Suppressor macrophage (primary cell): ENCODE measurements around the gene MATCAP1.

Experiments
- DNase-seq, 4 experiments: peaks; one replicate each; pipeline ENCODE4 v3.0.0-alpha.2; 2020 to 2022
- total RNA-seq, 17 experiments: gene quantifications; one replicate each; lab custom pipeline; 2026; ENCODE audit warnings: mixed read lengths in 6 of 17, inconsistent platforms in 3 of 17; lab: John Stamatoyannopoulos, UW

The MATCAP1 gene
- 4.8 to 21.4 (median 11.2) reads per million in 17 experiments for total RNA-seq

- peak; percentile 94 to 97 (median 96) for DNase-seq
These were observed at the start of gene MATCAP1 for GRCh38 chr16:67183627-67184452. Gene MATCAP1, minus strand, starts transcription at chr16:67183963. Its CDS starts 3,353 bp downstream, at chr16:67180610.

GRCh38 chr16:67230809-67231660 is 47.3 kb upstream of the MATCAP1 start:
- DNase-seq, result no peak

GRCh38 chr16:67229906-67230808 is 46.4 kb upstream of the MATCAP1 start:
- DNase-seq, result no peak

- DNase-seq, result no peak
These were observed 45.1 kb upstream of the MATCAP1 start for GRCh38 chr16:67228905-67229304.

- DNase-seq, result no peak
These were observed 44.4 kb upstream of the MATCAP1 start for GRCh38 chr16:67228034-67228785.

- DNase-seq, result no peak
These were observed 43.8 kb upstream of the MATCAP1 start for GRCh38 chr16:67227567-67227921.

- peak; percentile 99 for DNase-seq
These were observed 43.2 kb upstream of the MATCAP1 start, which contains the start of gene TMEM208 for GRCh38 chr16:67226804-67227566. Gene TMEM208, plus strand, starts transcription at chr16:67227130. Its CDS starts 89 bp downstream, at chr16:67227219.

- DNase-seq, result no peak
These were observed 42.6 kb upstream of the MATCAP1 start for GRCh38 chr16:67226295-67226803.

GRCh38 chr16:67223992-67224391 is 40.2 kb upstream of the MATCAP1 start:
- DNase-seq, result no peak

GRCh38 chr16:67216612-67217490 is 33.1 kb upstream of the MATCAP1 start:
- peak; percentile 82 to 92 (median 90) for DNase-seq

GRCh38 chr16:67215706-67216105 is 31.9 kb upstream of the MATCAP1 start:
- no peak for DNase-seq

GRCh38 chr16:67213197-67214019 is 29.6 kb upstream of the MATCAP1 start:
- DNase-seq, result no peak

- DNase-seq, result no peak
These were observed 29.0 kb upstream of the MATCAP1 start for GRCh38 chr16:67212766-67213165.

GRCh38 chr16:67211674-67212073 is 27.9 kb upstream of the MATCAP1 start:
- DNase-seq, result no peak

- no peak for DNase-seq
These were observed 26.5 kb upstream of the MATCAP1 start for GRCh38 chr16:67210069-67210937.

- no peak for DNase-seq
These were observed 25.8 kb upstream of the MATCAP1 start for GRCh38 chr16:67209565-67209964.

GRCh38 chr16:67208154-67208896 is 24.6 kb upstream of the MATCAP1 start:
- DNase-seq, result no peak
